NCI-H82 (cell line): ENCODE measurements around the gene CDY1B.
"Not testable (repeated sequence)": the region's sequence is repeated elsewhere in the genome, so short reads cannot be mapped to it uniquely, and the experiment has no call there.

Experiments used
- DNase-seq: peaks from one replicate; lab custom pipeline; 2025; lab: John Stamatoyannopoulos, UW

The CDY1B gene

GRCh38 chrY:24047919-24048318, at the start of gene CDY1B:
TSS of gene CDY1B (minus strand) at chrY:24048019. CDS start at chrY:24047688, 331 bp downstream.
- not testable (repeated sequence) for DNase-seq

GRCh38 chrY:24049525-24049924, 1.7 kb upstream of the CDY1B start:
- DNase-seq, result not testable (repeated sequence)

GRCh38 chrY:24043209-24043608, 4.6 kb downstream of the CDY1B start:
- DNase-seq, result not testable (repeated sequence)

GRCh38 chrY:24039008-24039718, 8.7 kb downstream of the CDY1B start:
- DNase-seq, result not testable (repeated sequence)

- DNase-seq, result not testable (repeated sequence)
These were observed 21.4 kb downstream of the CDY1B start for GRCh38 chrY:24026212-24027103.
